WTC11 (cell line): ENCODE results near the gene SH2D3C. TPM values are rescaled to one million over a fixed set of nuclear protein-coding genes. Genes with fewer than 3 reads are reported as not detected.

Experiments used
- ATAC-seq: fragments of 200-7000 bp; cut with Tn5 transposase; 2 replicates; pipeline ENCODE4 v1.10.0; 2021; ENCODE audit warnings: mild to moderate bottlenecking, moderate library complexity
- CTCF ChIA-PET: fragments of 300-600 bp; sonication (Branson Sonifier 250); formaldehyde crosslinking; loops from one replicate; lab custom pipeline; 2021; ENCODE audit warnings: antibody characterized with exemption; lab: Charles Lee
- POLR2A ChIA-PET: fragments of 350-600 bp; sonication (Branson Sonifier 250); formaldehyde crosslinking; loops from one replicate; lab custom pipeline; 2021; ENCODE audit warnings: antibody characterized with exemption; lab: Charles Lee
- DNase-seq: peaks from one replicate; pipeline ENCODE4 v3.0.0; 2021; ENCODE audit warnings: low spot score
- H3K27ac Mint-ChIP-seq: 2 replicates; pipeline ENCODE4 v1.8.0; 2021; ENCODE audit warnings: mixed read lengths
- H3K27me3 Mint-ChIP-seq: 2 replicates; pipeline ENCODE4 v1.8.0; 2021; ENCODE audit warnings: low read depth, mild to moderate bottlenecking, moderate library complexity, mixed read lengths
- H3K36me3 Mint-ChIP-seq: 2 replicates; pipeline ENCODE4 v1.8.0; 2021; ENCODE audit warnings: mixed read lengths
- H3K4me1 Mint-ChIP-seq: 2 replicates; pipeline ENCODE4 v1.8.0; 2022; ENCODE audit warnings: mixed read lengths
- H3K4me3 Mint-ChIP-seq: 2 replicates; pipeline ENCODE4 v1.8.0; 2021; ENCODE audit warnings: mild to moderate bottlenecking, moderate library complexity, mixed read lengths
- H3K9me3 Mint-ChIP-seq: 2 replicates; pipeline ENCODE4 v1.8.0; 2021; ENCODE audit warnings: mixed read lengths
- ATF6 ChIP-seq: sonication (generic); formaldehyde crosslinking; IDR thresholded peaks from 2 replicates; pipeline ENCODE4 v1.8.1; 2023; ENCODE audit warnings: mild to moderate bottlenecking, missing genetic modification reagents
- CBFB ChIP-seq: sonication (generic); formaldehyde crosslinking; IDR thresholded peaks from 2 replicates; pipeline ENCODE4 v1.8.1; 2022; ENCODE audit warnings: mild to moderate bottlenecking, low read depth, missing genetic modification reagents
- CTCF ChIP-seq: fragments of 200-600 bp; IDR thresholded peaks from 2 replicates; pipeline ENCODE4 v1.8.0; 2022; ENCODE audit warnings: antibody characterized with exemption
- E2F5 ChIP-seq: sonication (generic); formaldehyde crosslinking; IDR thresholded peaks from 2 replicates; pipeline ENCODE4 v1.8.1; 2022; ENCODE audit warnings: mild to moderate bottlenecking, moderate library complexity, missing genetic modification reagents
- FOXP1 ChIP-seq: sonication (generic); formaldehyde crosslinking; IDR thresholded peaks from 2 replicates; pipeline ENCODE4 v1.8.0; 2022; ENCODE audit warnings: missing genetic modification reagents, mild to moderate bottlenecking, moderate library complexity, borderline replicate concordance
- HMGA2 ChIP-seq: fragments of 250-450 bp; sonication (Bioruptor Pico); IDR thresholded peaks from 2 replicates; pipeline ENCODE4 v1.4.0; 2021; ENCODE audit warnings: mild to moderate bottlenecking, moderate library complexity
- MLX ChIP-seq: sonication (generic); formaldehyde crosslinking; IDR thresholded peaks from 2 replicates; pipeline ENCODE4 v1.8.1; 2023; ENCODE audit warnings: mild to moderate bottlenecking, missing genetic modification reagents, moderate library complexity
- NR2C2 ChIP-seq: sonication (generic); formaldehyde crosslinking; IDR thresholded peaks from 2 replicates; pipeline ENCODE4 v1.8.0; 2022; ENCODE audit warnings: mild to moderate bottlenecking, missing genetic modification reagents
- SMAD4 ChIP-seq: sonication (generic); formaldehyde crosslinking; IDR thresholded peaks from 2 replicates; pipeline ENCODE4 v1.8.0; 2022; ENCODE audit warnings: mild to moderate bottlenecking, missing genetic modification reagents
- SP1 ChIP-seq: sonication (generic); formaldehyde crosslinking; conservative IDR thresholded peaks from 2 replicates; pipeline ENCODE4 v1.8.1; 2022; ENCODE audit warnings: missing genetic modification reagents
- TEAD1 ChIP-seq: sonication (generic); formaldehyde crosslinking; IDR thresholded peaks from 2 replicates; pipeline ENCODE4 v1.8.0; 2022; ENCODE audit warnings: mild to moderate bottlenecking, missing genetic modification reagents
- ZBTB21 ChIP-seq: sonication (generic); formaldehyde crosslinking; IDR thresholded peaks from 2 replicates; pipeline ENCODE4 v1.8.1; 2023; ENCODE audit warnings: mild to moderate bottlenecking, missing genetic modification reagents, borderline replicate concordance
- ZBTB43 ChIP-seq: sonication (generic); formaldehyde crosslinking; IDR thresholded peaks from 2 replicates; pipeline ENCODE4 v1.8.1; 2023; ENCODE audit warnings: mild to moderate bottlenecking, missing genetic modification reagents
- ZNF121 ChIP-seq: sonication (generic); formaldehyde crosslinking; IDR thresholded peaks from 2 replicates; pipeline ENCODE4 v1.8.0; 2023; ENCODE audit warnings: missing genetic modification reagents
- ZNF219 ChIP-seq: sonication (generic); formaldehyde crosslinking; IDR thresholded peaks from 2 replicates; pipeline ENCODE4 v1.8.0; 2023; ENCODE audit warnings: missing genetic modification reagents, mild to moderate bottlenecking, borderline replicate concordance
- ZNF281 ChIP-seq: sonication (generic); formaldehyde crosslinking; IDR thresholded peaks from 2 replicates; pipeline ENCODE4 v1.8.0; 2023; ENCODE audit warnings: mild to moderate bottlenecking, missing genetic modification reagents
- ZNF416 ChIP-seq: fragments of 250-450 bp; sonication (Bioruptor Pico); IDR thresholded peaks from 2 replicates; pipeline ENCODE4 v1.9.0; 2021; ENCODE audit warnings: mild to moderate bottlenecking, inconsistent platforms
- ZNF423 ChIP-seq: fragments of 250-450 bp; sonication (Bioruptor Pico); IDR thresholded peaks from 2 replicates; pipeline ENCODE4 v2.1.2; 2022; ENCODE audit warnings: mild to moderate bottlenecking, moderate library complexity
- ZNF512 ChIP-seq: sonication (generic); formaldehyde crosslinking; IDR thresholded peaks from 2 replicates; pipeline ENCODE4 v1.8.1; 2022; ENCODE audit warnings: missing genetic modification reagents, borderline replicate concordance
- total RNA-seq: library from RNA; stranded (reverse); gene quantifications from 3 replicates; pipeline ENCODE4 v1.2.3, GENCODE V29; 2021

The SH2D3C gene
- total RNA-seq, 1 experiment from 2014 or later = 5.4 TPM

GRCh38 chr9:127772603-127773002, 5.9 kb downstream of the SH2D3C start:
- ChIA-PET POLR2A (interaction anchor here (0.6 to 2.1 kb wide), 2 partner anchors 10 to 30 kb away, joined by 3 to 12 read pairs; no protein-coding TSS in a partner anchor), CTCF (interaction anchor here (3.2 kb wide), 1 partner anchor 38 kb away, joined by 54 read pairs; the partner anchor contains the start of gene TOR2A)
- Mint-ChIP-seq H3K36me3 (no peaks in the 10 kb centered on the region), H3K27ac (no peak overlapping the region), H3K27me3 (peaks cover 7% of the 10 kb centered on the region), H3K4me1 (peaks cover 33% of the 10 kb centered on the region), H3K4me3 (no peak overlapping the region), H3K9me3 (no peaks in the 10 kb centered on the region)
- TF ChIP-seq HMGA2 (CRISPR knock-in tag) (no peak), CBFB (no peak), ZNF121 (CRISPR knock-in tag) (no peak), SMAD4 (CRISPR knock-in tag) (no peak), TEAD1 (CRISPR knock-in tag) (no peak), ZNF416 (CRISPR knock-in tag) (no peak), MLX (CRISPR knock-in tag) (no peak)
- ATAC-seq (no peak), DNase-seq (no peak)

GRCh38 chr9:127771570-127772189, 6.8 kb downstream of the SH2D3C start:
- ATAC-seq = no peak
- POLR2A ChIA-PET = interaction anchor here (0.6 to 2.1 kb wide), 10 partner anchors 11 to 145 kb away, joined by 3 to 12 read pairs (median 4); partner anchors contain the start of genes CDK9, ST6GALNAC4 and TOR2A
- CTCF ChIA-PET = interaction anchor here (0.5 to 3.3 kb wide), 35 partner anchors 8 to 403 kb away, joined by 3 to 54 read pairs (median 4); partner anchors contain the start of genes CDK9, FPGS, ST6GALNAC4 and TOR2A
- Mint-ChIP-seq H3K4me3 (peak overlapping the region; percentile 84), H3K27ac (peak overlapping the region; percentile 28; the same call in 1 of the 2 replicates), H3K36me3 (no peaks in the 10 kb centered on the region), H3K27me3 (peaks cover 7% of the 10 kb centered on the region), H3K4me1 (peaks cover 39% of the 10 kb centered on the region)
- TF ChIP-seq ATF6 (CRISPR knock-in tag) (no peak), ZBTB21 (CRISPR knock-in tag) (no peak), NR2C2 (CRISPR knock-in tag) (no peak), ZNF416 (CRISPR knock-in tag) (no peak), E2F5 (CRISPR knock-in tag) (peak; percentile 31; the same call in 1 of the 2 replicates), ZNF423 (CRISPR knock-in tag) (no peak), FOXP1 (no peak), ZNF512 (CRISPR knock-in tag) (no peak)
- TF ChIP-seq, all 79 proteins: peak for 1
- no peaks in the 10 kb centered on the region for H3K9me3 Mint-ChIP-seq
- DNase-seq = no peak

- Mint-ChIP-seq H3K9me3 (no peaks in the 10 kb centered on the region), H3K27me3 (peaks cover 11% of the 10 kb centered on the region), H3K36me3 (no peaks in the 10 kb centered on the region), H3K4me3 (peak overlapping the region; percentile 84), H3K4me1 (peaks cover 32% of the 10 kb centered on the region), H3K27ac (no peak overlapping the region)
- ChIA-PET CTCF (interaction anchor here (0.5 to 3.3 kb wide), 35 partner anchors 8 to 402 kb away, joined by 3 to 54 read pairs (median 4); partner anchors contain the start of genes CDK9, FPGS, ST6GALNAC4 and TOR2A), POLR2A (interaction anchor here (0.6 to 2.1 kb wide), 10 partner anchors 10 to 146 kb away, joined by 3 to 12 read pairs (median 4); partner anchors contain the start of genes CDK9, ST6GALNAC4 and TOR2A)
- DNase-seq (peak; percentile 100), ATAC-seq (peak; percentile 97)
- TF ChIP-seq ZBTB43 (CRISPR knock-in tag) (no peak), SP1 (peak; percentile 96), ZNF219 (no peak), ZNF281 (CRISPR knock-in tag) (no peak), CTCF (no peak)
Observed at GRCh38 chr9:127770905-127771569, 7.4 kb downstream of the SH2D3C start.
